Right cardiac atrium (tissue), 5 donors: ENCODE data around the gene RAB11FIP4. TPM values are rescaled to one million over a fixed set of nuclear protein-coding genes. Genes with fewer than 3 reads are reported as not detected.
A peak's percentile ranks its signal among the peaks of the same experiment; 100 is the strongest.

ENCODE experiments used
- ATAC-seq, 2 donors: fragments of 200-7000 bp; cut with Tn5 transposase; one replicate each; pipeline versions ENCODE4 v1.8.0 to v1.9.1; 2020; ENCODE audit warnings: moderate library complexity in 2 of 2, mild to moderate bottlenecking in 1 of 2
- DNase-seq, 3 donors: peaks; one replicate each; pipeline ENCODE4 v3.0.0-alpha.2; 2020
- H3K27ac ChIP-seq: one replicate; pipeline ENCODE4 v1.5.1; 2013; ENCODE audit warnings: mild to moderate bottlenecking, low read length, control low read depth, moderate library complexity
- H3K27me3 ChIP-seq: one replicate; pipeline ENCODE4 v1.6.1; 2013; ENCODE audit not compliant: control insufficient read depth, insufficient read depth
- H3K4me1 ChIP-seq: one replicate; pipeline ENCODE4 v1.6.1; 2013; ENCODE audit warnings: low read length; ENCODE audit not compliant: control insufficient read depth, insufficient read depth
- H3K4me3 ChIP-seq: one replicate; pipeline ENCODE4 v1.5.1; 2013; ENCODE audit warnings: low read length, control low read depth
- H3K9me3 ChIP-seq: one replicate; pipeline ENCODE4 v1.6.1; 2013; ENCODE audit warnings: low read length; ENCODE audit not compliant: control insufficient read depth
- WGBS: extraction: QIAGEN DNeasy Blood & Tissue Kit; methylation state at CpG from one replicate; pipeline ENCODE4 v1.1.7; 2013; 5-methylcytosine and 5-hydroxymethylcytosine counted together
- intact Hi-C, 4 donors: fragments of 100-400 bp; cut with DNase I; formaldehyde crosslinking; loops; one replicate each; pipeline versions ENCODE4 v1.11.0 to v1.14.0; 2022 to 2023
- polyA plus RNA-seq: library from polyadenylated mRNA; stranded (reverse); fragments of 200-250 nt; gene quantifications from one replicate; pipeline ENCODE4 v1.2.3, GENCODE V29; 2013
- total RNA-seq, 4 donors: library from RNA; stranded (reverse); fragmentation: NEBNext Ultra II Directional; extraction: Animal tissue kit (Norgen Biotek cat#: 25700); gene quantifications; one replicate each; pipeline ENCODE4 v1.2.1, GENCODE V29; 2021
- donor health status: healthy with polysubstance abuse.
- donor health status: DM: no; HTN: yes; CAD: no.
- donor health status: DM: no; HTN: no; CAD: no.
- donor health status: DM: no; HTN: yes; CAD: no; lungs with severe emphysema.
- donor health status: DM: yes; HTN: yes; CAD: no.

Gene RAB11FIP4
- total and polyA plus RNA-seq, 5 donors: 2.8 to 12.3 (median 7.7) TPM

- H3K27ac ChIP-seq: no peak overlapping the region
- DNase-seq (peak; percentile 67 to 89 (median 86)), ATAC-seq (peak; percentile 36)
- intact Hi-C loops: loop anchor here in 1 of 4 donors (5.0 kb wide), 1 partner anchor 133 kb away; no protein-coding TSS in a partner anchor
- WGBS: 10% methylated on average over 11 of the region's 11 CpGs
- no peak overlapping the region for H3K4me3 ChIP-seq
- H3K27me3 ChIP-seq: no peaks in the 10 kb centered on the region
- no peaks in the 10 kb centered on the region for H3K4me1 ChIP-seq
- H3K9me3 ChIP-seq: no peaks in the 10 kb centered on the region
These were observed 3.1 kb downstream of the RAB11FIP4 start for GRCh38 chr17:31394544-31394943.

DNA sequence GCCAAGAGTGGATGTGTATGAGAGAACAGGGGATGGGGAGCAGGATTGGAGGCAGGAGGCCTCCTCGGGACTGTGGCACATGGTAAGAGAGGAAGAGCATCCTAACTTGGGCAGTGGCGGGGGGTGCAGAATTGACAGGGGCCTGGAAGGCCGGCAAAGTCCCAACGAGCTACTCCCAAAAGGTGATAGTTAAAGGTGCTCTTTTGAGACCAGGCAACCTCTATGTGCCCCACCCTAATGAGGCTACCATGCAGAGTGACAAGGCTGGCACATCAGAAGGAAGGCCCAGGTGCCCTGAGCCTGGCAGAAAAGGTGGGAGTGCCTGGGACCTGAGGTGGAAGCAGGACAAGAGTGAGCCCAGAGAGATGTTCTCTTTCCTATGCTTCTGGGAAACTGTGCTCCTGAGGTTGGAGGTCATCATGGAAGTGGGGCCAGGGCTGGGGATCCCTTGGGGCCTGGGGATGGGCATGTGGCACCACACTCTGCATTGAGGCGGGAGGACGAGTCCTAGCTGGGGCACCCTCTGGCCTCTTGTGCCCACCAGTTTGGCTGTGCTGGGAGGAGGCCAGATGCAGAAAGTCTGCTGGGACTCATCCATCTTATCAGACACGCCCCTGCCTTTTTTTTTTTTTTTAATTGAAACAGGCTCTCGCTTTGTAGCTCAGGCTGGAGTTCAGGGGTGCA is 5.9 kb downstream of the RAB11FIP4 start:
- WGBS: 76% methylated on average over 8 of the region's 8 CpGs
- Histone ChIP-seq H3K27me3 (no peaks in the 10 kb centered on the region), H3K27ac (no peak overlapping the region)

GRCh38 chr17:31398381-31399311 is 7.2 kb downstream of the RAB11FIP4 start:
- Histone ChIP-seq H3K27ac (no peak overlapping the region), H3K27me3 (no peaks in the 10 kb centered on the region), H3K4me1 (no peaks in the 10 kb centered on the region), H3K4me3 (no peak overlapping the region), H3K9me3 (no peaks in the 10 kb centered on the region)
- DNase-seq (no peak), ATAC-seq (no peak)
- WGBS: 80% methylated on average over 21 of the region's 21 CpGs
- intact Hi-C loops: no loop called here

More for the DNA sequence above, 5.9 kb downstream of the RAB11FIP4 start:
- Histone ChIP-seq H3K4me1 (no peaks in the 10 kb centered on the region), H3K4me3 (no peak overlapping the region), H3K9me3 (no peaks in the 10 kb centered on the region)
- intact Hi-C loops: no loop called here
- no peak for DNase-seq
- ATAC-seq: no peak

DNA sequence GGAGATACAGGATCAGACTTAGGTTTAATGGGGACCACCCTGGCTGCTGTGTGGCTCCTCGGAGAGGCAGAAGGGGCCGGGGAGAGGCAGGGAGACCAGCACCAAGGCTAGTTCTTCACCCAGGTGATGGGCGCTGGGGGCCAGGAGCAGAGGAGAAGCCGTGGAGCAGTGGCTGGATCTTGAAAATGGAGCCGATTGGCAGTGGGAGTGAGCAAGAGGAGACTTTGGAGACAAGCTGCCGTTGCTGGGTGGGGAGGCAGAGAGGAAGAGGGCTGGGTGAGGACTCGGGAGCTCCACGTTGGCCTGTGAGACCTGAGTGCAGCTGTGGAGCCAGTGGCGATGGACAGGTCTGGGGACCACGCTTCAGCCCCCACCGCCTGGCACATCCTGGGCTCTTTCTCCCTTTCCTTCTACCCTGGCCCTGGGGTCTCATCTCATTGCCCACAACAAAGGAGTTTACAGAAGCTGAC is 9.0 kb downstream of the RAB11FIP4 start:
- Histone ChIP-seq H3K4me3 (no peak overlapping the region), H3K4me1 (no peaks in the 10 kb centered on the region), H3K27me3 (no peaks in the 10 kb centered on the region), H3K27ac (no peak overlapping the region), H3K9me3 (no peaks in the 10 kb centered on the region)
- WGBS: 64% methylated on average over 11 of the region's 11 CpGs
- DNase-seq (peak in 1 of 3 donors; percentile 13), ATAC-seq (no peak)
- intact Hi-C loops: no loop called here

GRCh38 chr17:31401456-31402254 is 10.2 kb downstream of the RAB11FIP4 start:
- no peak overlapping the region for H3K27ac ChIP-seq
- ATAC-seq (no peak), DNase-seq (peak in 1 of 3 donors; percentile 6)
- 89% methylated on average over 11 of the region's 11 CpGs for WGBS
- intact Hi-C loops: no loop called here
- no peaks in the 10 kb centered on the region for H3K27me3 ChIP-seq
- no peaks in the 10 kb centered on the region for H3K9me3 ChIP-seq
- H3K4me1 ChIP-seq: no peaks in the 10 kb centered on the region
- no peak overlapping the region for H3K4me3 ChIP-seq

- H3K27ac ChIP-seq: no peak overlapping the region
- DNase-seq (no peak), ATAC-seq (peak in 1 of 2 donors; percentile 14)
- H3K9me3 ChIP-seq: no peaks in the 10 kb centered on the region
- no peaks in the 10 kb centered on the region for H3K27me3 ChIP-seq
- H3K4me1 ChIP-seq: no peaks in the 10 kb centered on the region
- H3K4me3 ChIP-seq: no peak overlapping the region
- WGBS: 81% methylated on average over 19 of the region's 19 CpGs
- intact Hi-C loops: no loop called here
These were observed 12.8 kb downstream of the RAB11FIP4 start for GRCh38 chr17:31404028-31404949.

GRCh38 chr17:31405890-31406371 is 14.5 kb downstream of the RAB11FIP4 start:
- DNase-seq (no peak), ATAC-seq (peak; percentile 32)
- Histone ChIP-seq H3K27me3 (no peaks in the 10 kb centered on the region), H3K9me3 (no peaks in the 10 kb centered on the region), H3K4me1 (no peaks in the 10 kb centered on the region), H3K4me3 (no peak overlapping the region), H3K27ac (no peak overlapping the region)
- intact Hi-C loops: no loop called here
- 55% methylated on average over 5 of the region's 5 CpGs for WGBS

DNA sequence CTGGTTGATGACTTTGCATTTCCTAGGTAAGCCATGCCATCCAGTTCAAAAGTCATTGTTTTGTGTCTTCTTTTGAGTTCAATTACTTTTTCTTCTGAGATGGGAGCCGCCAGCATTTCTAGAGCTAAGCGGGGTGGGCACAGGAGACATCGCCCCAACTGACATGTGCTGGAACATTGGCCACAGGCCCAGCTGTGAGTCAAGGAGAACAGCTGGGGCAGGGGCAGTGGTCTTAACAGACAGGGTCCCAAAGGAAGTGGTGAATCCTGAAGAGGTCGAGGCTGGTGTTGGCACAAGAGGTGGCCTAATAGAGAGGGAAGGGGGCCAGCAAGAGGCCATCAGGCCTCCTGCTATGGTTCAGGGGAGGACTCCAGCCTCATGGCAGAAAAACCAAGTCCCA is 17.1 kb downstream of the RAB11FIP4 start:
- no peaks in the 10 kb centered on the region for H3K27me3 ChIP-seq
- no peak for ATAC-seq
- H3K27ac ChIP-seq: no peak overlapping the region
- 80% methylated on average over 4 of the region's 4 CpGs for WGBS
- H3K4me3 ChIP-seq: no peak overlapping the region
- no peaks in the 10 kb centered on the region for H3K4me1 ChIP-seq
- no peaks in the 10 kb centered on the region for H3K9me3 ChIP-seq
- intact Hi-C loops: no loop called here
- no peak for DNase-seq

- no peak overlapping the region for H3K27ac ChIP-seq
- H3K4me1 ChIP-seq: peaks cover 7% of the 10 kb centered on the region
- no peak overlapping the region for H3K4me3 ChIP-seq
- 84% methylated on average over 13 of the region's 13 CpGs for WGBS
- no peaks in the 10 kb centered on the region for H3K27me3 ChIP-seq
- DNase-seq (no peak), ATAC-seq (no peak)
- intact Hi-C loops: no loop called here
- no peaks in the 10 kb centered on the region for H3K9me3 ChIP-seq
These were observed 20.3 kb downstream of the RAB11FIP4 start for GRCh38 chr17:31411707-31412285.
